Measurements from ENCODE around the gene SLC10A7. TPM values are rescaled to one million over a fixed set of nuclear protein-coding genes. Genes with fewer than 3 reads are reported as not detected.

Gene SLC10A7
- total and polyA plus RNA-seq, 2 of the 13 experiments (the other 11 are each of a cell fraction or from before 2014, with no cell fraction given) = 18.5 to 18.8 TPM

DNA sequence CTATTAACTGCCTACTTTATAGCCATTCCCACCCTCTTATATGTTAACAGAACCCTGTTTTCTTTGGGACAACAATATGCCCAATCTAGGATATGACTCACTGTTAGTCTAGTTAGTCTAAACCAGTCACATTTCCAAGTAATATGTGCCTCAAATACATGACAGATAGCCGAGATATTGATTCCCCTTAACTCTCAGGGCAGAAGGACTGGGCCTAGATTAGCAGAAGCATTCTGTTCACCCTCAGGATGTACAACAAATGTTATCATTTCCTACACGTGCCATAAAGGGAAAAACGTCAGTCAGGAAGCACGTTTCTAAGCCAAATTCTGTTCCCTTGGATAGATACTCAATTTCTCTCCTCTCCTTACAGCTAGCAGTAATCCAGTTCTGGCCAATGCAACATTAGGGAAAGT, 114.1 kb downstream of the SLC10A7 start:
- DNase-seq (ENCODE audit: low spot score) (no peak), FAIRE-seq (no peak), ATAC-seq (no peak)
- Histone ChIP-seq H3K4me1 (ENCODE audit: insufficient read depth, low read length) (no peaks in the 10 kb centered on the region), H3K27ac (ENCODE audit: extremely low read length, insufficient read depth, low read length) (no peak overlapping the region), H3K27me3 (ENCODE audit: control insufficient read depth in 1 of 2, insufficient read depth in 2 of 2, low read length in 2 of 2) (no peaks in the 10 kb centered on the region), H3K36me3 (replicated peaks in 1 of 2; ENCODE audit: control insufficient read depth in 1 of 2, insufficient read depth in 2 of 2, low read length in 2 of 2) (no peaks in the 10 kb centered on the region), H3K9me3 (ENCODE audit: low read length) (no peaks in the 10 kb centered on the region), H3K79me2 (ENCODE audit: insufficient read depth, low read length) (no peaks in the 10 kb centered on the region), H3K4me3 (replicated peaks in 1 of 3; ENCODE audit: insufficient read depth in 1 of 3, low read depth in 2 of 3, low read length in 3 of 3) (no peak overlapping the region), H3K9ac (ENCODE audit: insufficient read depth, low read depth, low read length) (no peak overlapping the region), H4K20me1 (ENCODE audit: insufficient read depth, low read length) (no peaks in the 10 kb centered on the region), H3K4me2 (ENCODE audit: low read depth, low read length) (no peak overlapping the region), H2AFZ (ENCODE audit: low read length) (no peak overlapping the region)
- CTCF ChIA-PET (ENCODE audit: low intra/inter-chr PET ratio, low total read pairs) = no interaction called here
- in situ Hi-C loops (cut with HindIII; ENCODE audit: extremely low pct_ligation_motif_present, low pct_unique_long_range_greater_than_20kb) = no loop called here
- no peak for TF ChIP-seq IRF2 (CRISPR knock-in tag; IDR thresholded peaks at IDR 0.05)
- TF ChIP-seq, protein P1, sequence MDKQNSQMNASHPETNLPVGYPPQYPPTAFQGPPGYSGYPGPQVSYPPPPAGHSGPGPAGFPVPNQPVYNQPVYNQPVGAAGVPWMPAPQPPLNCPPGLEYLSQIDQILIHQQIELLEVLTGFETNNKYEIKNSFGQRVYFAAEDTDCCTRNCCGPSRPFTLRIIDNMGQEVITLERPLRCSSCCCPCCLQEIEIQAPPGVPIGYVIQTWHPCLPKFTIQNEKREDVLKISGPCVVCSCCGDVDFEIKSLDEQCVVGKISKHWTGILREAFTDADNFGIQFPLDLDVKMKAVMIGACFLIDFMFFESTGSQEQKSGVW (CRISPR knock-in tag; IDR thresholded peaks at IDR 0.05; ENCODE audit: borderline replicate concordance) = no peak
- TF ChIP-seq ZNF138 (CRISPR knock-in tag; IDR thresholded peaks at IDR 0.05; ENCODE audit: low read depth) = no peak
- no peak for TF ChIP-seq NPAS2 (CRISPR knock-in tag; IDR thresholded peaks at IDR 0.05; ENCODE audit: borderline replicate concordance)
- no peak for TF ChIP-seq ZNF557 (CRISPR knock-in tag; IDR thresholded peaks at IDR 0.05)
- no peak for TF ChIP-seq ZNF333 (CRISPR knock-in tag; IDR thresholded peaks at IDR 0.05; ENCODE audit: borderline replicate concordance)
- TF ChIP-seq, protein P2, sequence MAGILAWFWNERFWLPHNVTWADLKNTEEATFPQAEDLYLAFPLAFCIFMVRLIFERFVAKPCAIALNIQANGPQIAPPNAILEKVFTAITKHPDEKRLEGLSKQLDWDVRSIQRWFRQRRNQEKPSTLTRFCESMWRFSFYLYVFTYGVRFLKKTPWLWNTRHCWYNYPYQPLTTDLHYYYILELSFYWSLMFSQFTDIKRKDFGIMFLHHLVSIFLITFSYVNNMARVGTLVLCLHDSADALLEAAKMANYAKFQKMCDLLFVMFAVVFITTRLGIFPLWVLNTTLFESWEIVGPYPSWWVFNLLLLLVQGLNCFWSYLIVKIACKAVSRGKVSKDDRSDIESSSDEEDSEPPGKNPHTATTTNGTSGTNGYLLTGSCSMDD (CRISPR knock-in tag; IDR thresholded peaks at IDR 0.05) = no peak
- TF ChIP-seq RFXAP (CRISPR knock-in tag; IDR thresholded peaks at IDR 0.05; ENCODE audit: borderline replicate concordance) = no peak
- no peak for TF ChIP-seq DMAP1 (CRISPR knock-in tag; IDR thresholded peaks at IDR 0.05)
- TF ChIP-seq ZNF432 (CRISPR knock-in tag; IDR thresholded peaks at IDR 0.05; ENCODE audit: borderline replicate concordance) = no peak
- no peak for TF ChIP-seq ELF4 (CRISPR knock-in tag; IDR thresholded peaks at IDR 0.05; ENCODE audit: borderline replicate concordance)
- TF ChIP-seq, protein P3, sequence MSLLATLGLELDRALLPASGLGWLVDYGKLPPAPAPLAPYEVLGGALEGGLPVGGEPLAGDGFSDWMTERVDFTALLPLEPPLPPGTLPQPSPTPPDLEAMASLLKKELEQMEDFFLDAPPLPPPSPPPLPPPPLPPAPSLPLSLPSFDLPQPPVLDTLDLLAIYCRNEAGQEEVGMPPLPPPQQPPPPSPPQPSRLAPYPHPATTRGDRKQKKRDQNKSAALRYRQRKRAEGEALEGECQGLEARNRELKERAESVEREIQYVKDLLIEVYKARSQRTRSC (CRISPR knock-in tag; IDR thresholded peaks at IDR 0.05; ENCODE audit: low read depth) = no peak
- no peak for TF ChIP-seq CHCHD3 (CRISPR knock-in tag; IDR thresholded peaks at IDR 0.05)
- TF ChIP-seq CEBPG (CRISPR knock-in tag; IDR thresholded peaks at IDR 0.05) = no peak
- no peak for TF ChIP-seq BORCS8-MEF2B (CRISPR knock-in tag; IDR thresholded peaks at IDR 0.05)
- no peak for TF ChIP-seq CHD2 (IDR thresholded peaks at IDR 0.05; ENCODE audit: low read depth, low read length)
- no peak for TF ChIP-seq RFX3 (CRISPR knock-in tag; IDR thresholded peaks at IDR 0.05)
- POLR2A ChIA-PET = no interaction called here
- intact Hi-C loops (cut with micrococcal nuclease; ENCODE audit: unreplicated experiment) = no loop called here
- BruUV-seq (replicated peaks) = no TSS peak
- WGBS (ENCODE audit: low lambda C conversion rate) = 91% methylated on average over 4 of the region's 4 CpGs

All from HepG2 (cell line).